HG03521 (cell line): ENCODE data around the gene FHIT.

Source experiments
- ATAC-seq: cut with Tn5 transposase; IDR thresholded peaks from one replicate; pipeline ENCODE4 v1.9.1; 2021; ENCODE audit warnings: mild to moderate bottlenecking, moderate library complexity; ENCODE audit not compliant: unreplicated experiment

The FHIT gene

DNA sequence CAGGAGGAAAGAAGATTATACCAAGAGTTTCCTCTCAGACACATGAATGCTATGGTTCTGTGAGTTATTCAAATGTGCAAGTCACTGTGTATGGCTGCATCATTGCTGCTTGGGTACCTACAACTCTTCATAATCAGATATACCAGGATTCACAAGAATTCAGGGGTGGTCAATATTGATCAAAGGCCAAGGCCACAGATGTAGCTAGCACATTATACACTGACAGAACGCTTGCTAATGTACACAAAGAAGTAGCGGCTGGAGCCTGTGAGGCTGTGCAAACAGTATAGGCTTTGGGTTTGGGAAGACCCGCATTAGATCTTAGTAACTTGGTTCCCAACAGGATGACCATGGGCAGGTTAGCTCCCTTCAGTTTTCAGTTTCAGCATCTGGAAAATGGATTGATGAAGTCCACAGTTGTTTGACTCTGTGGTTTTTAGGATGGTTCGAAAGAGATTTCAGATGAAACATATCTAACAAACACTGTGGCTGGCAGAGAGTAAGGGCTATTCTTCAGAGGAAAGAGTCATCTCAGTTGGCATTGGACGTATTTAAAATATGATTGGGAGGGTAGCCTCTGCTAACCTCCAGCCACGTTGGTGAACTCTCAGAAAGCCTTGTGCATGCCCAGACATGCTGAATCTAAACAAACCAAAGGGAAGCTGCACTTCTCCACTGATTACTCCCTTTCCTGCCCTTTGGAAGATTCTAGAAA lies 1452.7 kb downstream of the FHIT start:
- no peak for ATAC-seq

- ATAC-seq, result no peak
Measured at GRCh38 chr3:59797533-59797932, 1453.7 kb downstream of the FHIT start.

DNA sequence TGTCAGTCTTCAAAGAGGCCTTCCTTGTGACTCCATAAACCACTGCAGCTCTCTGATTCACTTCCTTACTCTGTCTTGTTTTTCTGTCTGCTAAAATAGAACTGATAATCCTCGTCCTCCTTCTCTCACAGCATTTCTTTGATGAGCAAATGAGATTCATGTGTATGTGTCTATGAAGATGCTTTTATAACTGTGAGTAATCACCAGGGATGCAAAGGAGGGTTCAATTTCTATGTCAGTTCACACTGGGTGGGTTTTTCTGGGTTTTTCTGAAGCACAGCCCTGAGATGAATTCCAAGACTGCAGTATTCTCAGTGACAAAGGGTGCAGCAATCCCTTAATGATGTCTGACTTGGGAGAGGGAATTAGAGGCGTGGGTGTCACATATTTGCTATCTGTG lies 1454.8 kb downstream of the FHIT start:
- ATAC-seq, result no peak

- no peak for ATAC-seq
Measured at GRCh38 chr3:59795756-59796155, 1455.5 kb downstream of the FHIT start.

GRCh38 chr3:59793976-59794375 lies 1457.3 kb downstream of the FHIT start:
- no peak for ATAC-seq

DNA sequence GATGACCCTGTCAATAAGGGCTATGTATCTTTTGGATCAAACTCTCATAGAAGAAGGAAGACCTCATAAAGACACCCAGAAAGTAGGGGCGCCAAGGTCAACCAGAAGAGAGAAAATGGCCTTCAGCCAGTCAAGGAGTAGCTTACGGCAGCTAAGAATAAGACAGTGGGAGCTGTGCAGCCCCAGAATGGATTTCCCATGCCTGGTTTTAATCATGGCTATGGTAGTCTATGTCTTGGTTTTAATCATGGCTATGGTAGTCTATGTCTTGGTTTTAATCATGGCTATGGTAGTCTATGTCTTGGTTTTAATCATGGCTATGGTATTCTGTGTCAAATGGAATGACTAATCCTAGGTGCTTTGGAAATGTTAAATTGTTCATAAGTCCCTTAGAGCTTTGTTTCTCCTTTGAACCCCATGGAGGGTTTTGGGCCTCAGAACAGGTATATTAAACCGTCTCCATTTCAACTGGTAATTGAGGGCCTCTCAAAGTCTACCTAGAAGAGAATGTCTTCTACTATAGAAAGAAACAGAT lies 1459.4 kb downstream of the FHIT start:
- no peak for ATAC-seq

GRCh38 chr3:59790241-59790640 lies 1461.0 kb downstream of the FHIT start:
- ATAC-seq, result no peak

GRCh38 chr3:59788801-59789200 lies 1462.5 kb downstream of the FHIT start:
- ATAC-seq, result no peak

DNA sequence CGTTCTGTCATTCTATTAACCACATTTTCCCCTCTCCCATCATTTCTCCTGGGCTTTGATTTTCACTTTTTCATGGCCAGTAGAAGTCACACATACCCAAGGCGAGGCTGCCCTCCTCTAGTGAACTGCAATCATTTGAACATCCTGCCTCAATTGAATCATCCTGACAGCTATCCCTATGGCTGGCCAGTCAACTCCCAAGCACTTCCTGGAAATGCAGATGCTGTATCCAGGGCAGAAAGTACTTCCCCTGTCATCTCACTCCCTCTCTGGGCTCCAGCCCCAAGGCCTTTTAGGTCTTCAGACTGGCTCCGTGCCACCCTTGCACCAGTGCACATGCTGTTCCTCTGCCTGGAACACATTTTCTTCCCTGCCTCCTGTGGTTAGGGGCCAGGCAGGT lies 1463.1 kb downstream of the FHIT start:
- ATAC-seq, result no peak

GRCh38 chr3:59786374-59786773 lies 1464.9 kb downstream of the FHIT start:
- no peak for ATAC-seq

DNA sequence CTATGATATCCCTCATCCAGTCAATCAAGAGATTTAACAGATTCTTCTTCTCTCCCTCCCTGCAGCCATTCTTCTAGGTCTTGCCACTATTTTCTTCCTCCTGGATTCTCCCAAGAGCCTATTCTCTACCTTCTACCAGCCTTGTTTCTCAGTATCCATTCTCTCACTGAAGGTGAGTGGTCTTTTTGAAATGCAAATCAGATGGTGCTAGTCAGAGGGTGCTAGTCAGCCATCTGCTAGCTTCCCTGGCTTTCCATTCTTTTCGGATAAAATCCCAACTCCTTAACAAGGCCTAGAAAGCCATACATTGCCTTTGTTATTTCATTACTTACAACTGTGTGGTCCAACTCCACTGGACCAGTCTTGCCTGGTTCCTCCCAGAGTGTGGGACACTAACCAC lies 1467.1 kb downstream of the FHIT start:
- ATAC-seq, result no peak

- ATAC-seq, result no peak
Measured at GRCh38 chr3:59783468-59783988, 1467.7 kb downstream of the FHIT start.

DNA sequence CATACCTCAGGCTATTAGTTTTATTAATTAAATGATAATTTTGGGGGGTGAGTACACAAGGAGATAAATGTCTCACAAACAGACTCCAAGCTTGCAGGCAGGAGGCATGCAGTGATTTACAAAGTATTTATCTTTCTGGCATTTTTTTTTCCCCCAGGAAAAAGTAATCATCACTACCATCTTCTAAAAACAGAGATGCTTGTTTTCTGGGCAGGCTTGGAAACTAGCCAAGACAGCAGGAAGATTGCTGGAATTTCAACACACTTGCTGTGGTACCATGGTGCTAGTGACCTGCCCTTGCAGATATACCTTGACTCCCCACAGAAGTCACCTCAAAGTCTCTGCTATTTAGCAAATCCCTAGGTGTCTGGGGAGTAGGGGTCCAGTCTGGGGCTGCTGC lies 1468.6 kb downstream of the FHIT start:
- ATAC-seq, result no peak

DNA sequence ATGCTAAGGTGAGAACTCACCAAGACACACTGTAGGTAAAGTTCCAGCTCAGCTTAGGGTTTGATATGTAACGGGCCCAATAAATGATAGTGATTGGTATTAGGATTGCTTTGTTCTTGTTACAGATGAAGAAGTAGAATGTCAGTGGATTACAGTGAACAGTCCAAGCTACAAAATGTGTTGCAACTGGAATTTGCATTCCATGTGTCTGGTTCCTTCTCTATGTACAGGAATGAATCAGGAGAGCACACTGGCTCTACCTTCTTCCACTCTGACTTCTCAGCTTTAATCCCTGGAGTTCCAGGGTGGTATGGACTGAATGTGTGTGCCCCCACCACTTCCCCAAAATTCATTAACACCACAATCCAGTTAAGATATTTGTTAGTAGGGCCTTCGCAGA lies 1471.0 kb downstream of the FHIT start:
- ATAC-seq, result no peak

DNA sequence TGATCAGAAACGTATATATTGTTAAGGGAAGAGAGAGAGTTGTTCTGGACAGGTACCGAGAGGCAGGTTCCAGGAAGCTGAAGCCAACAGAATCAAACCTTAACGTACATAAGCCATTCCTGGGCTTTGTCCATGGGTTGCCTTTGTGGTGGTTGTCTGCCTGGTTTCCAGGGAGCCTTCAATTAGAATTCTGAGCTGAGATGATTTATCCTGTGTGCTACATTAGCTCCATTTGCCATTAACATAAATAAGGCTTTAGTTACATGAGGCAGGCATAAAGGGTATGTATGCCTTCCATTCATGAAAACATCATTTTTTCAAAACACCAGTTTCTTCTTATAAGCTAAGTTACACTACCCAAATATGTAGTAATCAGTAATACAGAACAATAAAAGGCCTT lies 1472.0 kb downstream of the FHIT start:
- ATAC-seq, result no peak

- ATAC-seq, result no peak
Measured at GRCh38 chr3:59777667-59778077, 1473.6 kb downstream of the FHIT start.

DNA sequence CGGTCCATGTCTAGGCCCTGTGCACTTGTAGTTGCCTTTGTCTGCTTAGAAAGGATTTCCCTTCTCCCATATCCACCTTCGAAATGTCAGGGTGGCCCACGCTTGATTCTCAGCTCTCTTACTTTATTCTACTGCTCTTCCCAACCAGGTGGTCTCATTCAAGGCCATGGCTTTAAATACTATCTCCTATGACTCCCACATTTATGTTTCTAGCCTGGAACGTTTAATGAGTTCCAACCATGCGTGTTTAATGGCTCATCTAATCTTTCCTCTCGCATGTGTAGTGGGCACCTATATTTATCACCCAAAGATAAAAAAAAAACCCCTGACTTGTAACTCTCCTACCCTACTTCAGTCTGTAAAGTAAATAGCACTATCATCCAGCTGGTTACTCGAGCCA lies 1474.2 kb downstream of the FHIT start:
- ATAC-seq, result no peak

DNA sequence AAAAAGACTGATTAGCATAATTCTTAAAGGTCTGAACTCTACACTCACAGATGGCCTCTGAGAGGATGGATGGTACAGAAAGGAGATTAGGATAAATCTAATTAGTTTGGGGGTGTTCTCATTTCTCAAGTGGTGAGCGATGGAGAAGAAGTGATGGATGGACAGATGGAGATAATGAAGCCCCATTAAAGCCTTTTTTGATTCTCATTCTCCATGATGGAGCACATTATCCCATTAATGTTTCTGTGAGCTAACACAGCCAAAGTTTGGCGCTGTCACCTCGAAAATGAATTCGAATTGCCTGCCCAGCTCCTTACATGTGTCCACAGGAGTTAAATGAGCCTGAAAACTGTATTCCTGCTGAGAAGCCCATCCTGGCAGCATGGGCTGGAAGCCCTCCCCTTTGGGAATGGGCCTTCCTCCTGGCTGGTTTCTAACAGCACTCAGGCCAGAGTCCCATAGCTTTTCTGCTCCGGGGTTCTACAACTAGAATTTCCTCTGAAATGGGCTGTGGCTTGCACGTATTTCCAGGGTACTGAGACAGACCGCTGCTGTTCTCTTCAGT lies 1475.4 kb downstream of the FHIT start:
- ATAC-seq, result no peak

DNA sequence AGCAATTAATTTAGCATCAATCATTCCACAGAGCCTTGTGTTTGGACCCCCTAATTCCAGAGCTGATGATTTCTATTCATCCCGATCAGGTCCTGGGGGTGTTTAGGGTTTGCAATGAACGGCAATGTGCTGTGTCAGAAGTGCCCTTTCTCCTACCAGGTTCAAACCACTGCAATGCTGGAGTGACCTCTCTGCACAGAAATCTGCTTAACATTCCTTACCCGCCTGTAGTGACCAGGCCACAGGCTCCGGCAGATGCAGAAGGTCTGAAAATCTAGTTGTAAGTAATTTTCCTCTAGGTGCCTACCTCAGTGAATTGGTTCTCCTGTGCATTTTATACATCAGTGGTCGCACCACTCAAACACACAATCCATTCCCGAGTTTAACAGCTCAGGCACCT lies 1476.1 kb downstream of the FHIT start:
- ATAC-seq, result no peak

DNA sequence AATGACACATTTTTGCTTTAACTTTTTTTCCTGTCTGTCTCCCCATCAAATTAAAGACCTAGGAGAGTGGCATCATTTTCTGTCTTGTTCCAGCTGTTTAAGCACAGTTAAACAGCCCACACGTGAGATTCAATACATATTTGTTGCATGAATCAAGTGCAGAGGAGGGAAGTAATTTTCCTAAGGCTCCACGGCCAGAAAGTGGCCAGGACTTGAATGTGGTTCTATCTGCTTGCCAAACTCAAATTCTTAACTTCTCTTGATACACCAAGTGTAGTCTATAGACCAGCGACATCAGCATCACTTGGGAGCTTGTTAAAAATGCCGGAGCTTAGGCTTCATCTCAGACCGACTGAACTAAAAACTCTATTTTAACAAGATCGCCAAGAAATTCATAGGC lies 1476.6 kb downstream of the FHIT start:
- no peak for ATAC-seq

DNA sequence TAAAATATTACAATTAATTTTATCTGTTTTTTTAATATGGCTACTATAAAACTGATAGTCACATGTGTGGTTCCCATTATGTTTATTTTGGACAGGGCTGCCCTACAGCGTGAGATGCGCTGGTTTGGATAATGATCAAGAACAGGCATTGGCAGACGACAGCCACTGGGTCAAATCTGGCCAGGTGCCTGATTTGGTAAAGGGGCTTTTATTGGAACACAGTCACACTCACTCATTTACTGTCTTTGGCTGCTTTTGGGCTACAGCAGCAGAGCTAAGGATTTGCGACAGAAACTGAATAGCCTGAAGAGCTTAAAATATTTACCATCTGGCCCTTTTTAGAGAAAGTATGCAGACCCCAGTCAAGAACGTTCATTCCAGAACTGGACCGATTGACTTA lies 1477.3 kb downstream of the FHIT start:
- ATAC-seq, result no peak
